Endodermal cell (in vitro differentiated cells): ENCODE data around the gene SDC4. TPM values are rescaled to one million over a fixed set of nuclear protein-coding genes. Genes with fewer than 3 reads are reported as not detected.

ENCODE experiments used
- DNase-seq: peaks from one replicate; pipeline ENCODE4 v3.0.0-alpha.2; 2017
- H3K27ac ChIP-seq: 2 replicates; pipeline ENCODE4 v1.5.1; 2013; ENCODE audit warnings: mild to moderate bottlenecking, low read depth, low read length, moderate library complexity
- H3K27me3 ChIP-seq: 2 replicates; pipeline ENCODE4 v1.6.1; 2013; ENCODE audit warnings: mild to moderate bottlenecking, low read length, moderate library complexity; ENCODE audit not compliant: insufficient read depth, control insufficient read depth, poor library complexity, severe bottlenecking
- H3K36me3 ChIP-seq: 2 replicates; pipeline ENCODE4 v1.7.0; 2013; ENCODE audit warnings: mild to moderate bottlenecking, low read length, moderate library complexity; ENCODE audit not compliant: control insufficient read depth, insufficient read depth
- H3K4me1 ChIP-seq: one replicate; pipeline ENCODE4 v1.7.0; 2013; ENCODE audit warnings: low read length; ENCODE audit not compliant: control insufficient read depth, insufficient read depth
- H3K4me3 ChIP-seq: 2 replicates; pipeline ENCODE4 v1.5.1; 2013; ENCODE audit warnings: mild to moderate bottlenecking, low read length, moderate library complexity
- H3K9ac ChIP-seq: 2 replicates; pipeline ENCODE4 v1.6.1; 2013; ENCODE audit warnings: mild to moderate bottlenecking, low read length, moderate library complexity; ENCODE audit not compliant: poor library complexity, severe bottlenecking; ENCODE audit errors: extremely low read depth
- H3K9me3 ChIP-seq: 2 replicates; pipeline ENCODE4 v1.6.1; 2013; ENCODE audit warnings: mild to moderate bottlenecking, low read length, moderate library complexity; ENCODE audit not compliant: control insufficient read depth
- H3K27ac Mint-ChIP-seq: 2 replicates; pipeline ENCODE4 v1.8.0; 2020; ENCODE audit warnings: mixed read lengths
- H3K27me3 Mint-ChIP-seq: 2 replicates; pipeline ENCODE4 v1.8.0; 2021; ENCODE audit warnings: mild to moderate bottlenecking, mixed read lengths; ENCODE audit not compliant: insufficient read depth
- H3K36me3 Mint-ChIP-seq: 2 replicates; pipeline ENCODE4 v1.8.0; 2020; ENCODE audit warnings: low read depth, mixed read lengths
- H3K4me1 Mint-ChIP-seq: 2 replicates; pipeline ENCODE4 v1.8.0; 2020; ENCODE audit warnings: mixed read lengths
- H3K4me3 Mint-ChIP-seq: 2 replicates; pipeline ENCODE4 v1.8.0; 2020; ENCODE audit warnings: mild to moderate bottlenecking, moderate library complexity, mixed read lengths
- H3K9me3 Mint-ChIP-seq: 2 replicates; pipeline ENCODE4 v1.8.0; 2020; ENCODE audit warnings: mild to moderate bottlenecking, mixed read lengths
- whole genome bisulfite sequencing, 2 experiments: methylation state at CpG; one replicate each; pipeline versions ENCODE4 v1.1.5 to v1.1.7; 2013; ENCODE audit warnings: missing lambda C conversion rate in 2 of 2, mixed read lengths in 1 of 2; ENCODE audit not compliant: insufficient coverage in 1 of 2, insufficient read length in 1 of 2; 5-methylcytosine and 5-hydroxymethylcytosine counted together
- total RNA-seq, 2 donors: library from RNA; stranded (reverse); fragmentation: NEBNext Ultra II Directional in 1 of 2; extraction: Animal tissue kit (Norgen Biotek cat#: 25700) in 1 of 2; gene quantifications; 2 replicates in 1 of 2; 3 replicates in 1 of 2; pipeline ENCODE4 v1.2.1, GENCODE V29; 2021
- TF ChIP-seq, protein P1 (sequence below): fragments of 200-600 bp; sonication (generic); conservative IDR thresholded peaks from 2 replicates; pipeline ENCODE4 v1.5.0; 2021; ENCODE audit warnings: antibody characterized with exemption, mild to moderate bottlenecking

The SDC4 gene
- total RNA-seq, 2 donors from 2014 or later = 78.0 to 118 TPM

DNA sequence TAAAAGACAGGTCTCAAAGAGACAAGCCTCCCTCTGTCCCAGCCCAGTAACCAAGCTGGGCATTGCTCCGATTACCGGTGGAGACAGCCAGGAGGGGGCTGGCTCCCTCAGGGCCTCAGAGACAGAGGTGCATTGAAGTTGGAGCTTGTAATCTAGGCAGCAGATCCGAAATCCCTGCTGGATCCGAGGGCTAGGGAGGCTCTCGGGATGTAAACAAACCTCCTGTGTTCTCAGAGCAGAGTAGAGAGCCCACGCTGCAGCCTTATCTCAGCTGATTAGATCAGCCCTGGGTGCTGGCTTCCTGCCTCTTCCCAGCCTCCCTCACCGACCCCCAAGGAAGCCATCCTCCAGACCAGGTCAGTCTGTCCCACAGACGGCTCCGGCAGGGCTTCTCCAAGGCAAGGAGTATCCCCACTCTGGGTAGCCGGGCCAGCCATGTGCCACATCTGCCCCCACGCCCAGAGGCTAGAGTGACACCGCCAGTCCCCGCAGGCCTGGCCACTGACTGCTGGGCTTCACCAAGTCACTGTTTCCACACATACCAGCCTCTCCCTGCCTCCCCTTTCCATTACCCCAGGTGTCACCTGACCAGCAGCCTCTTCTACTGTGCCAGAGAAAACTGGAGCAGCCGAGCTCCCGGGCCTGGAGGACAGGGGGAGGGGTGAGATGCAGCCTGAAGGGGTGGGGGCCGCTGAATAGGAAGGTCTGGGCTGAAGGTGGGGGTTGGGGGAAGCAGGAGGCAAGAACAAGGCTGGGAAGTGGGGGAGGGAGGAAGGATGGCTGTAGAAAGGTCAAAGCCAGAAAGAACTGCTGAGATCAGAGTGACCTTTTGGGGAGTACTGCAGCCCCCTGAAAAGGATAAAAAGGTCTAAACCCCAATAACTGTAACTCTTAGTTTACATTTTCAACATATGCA is 6.0 kb downstream of the SDC4 start:
- Histone ChIP-seq H3K36me3 (peaks cover 13% of the 10 kb centered on the region), H3K4me1 (peaks cover 57% of the 10 kb centered on the region), H3K9ac (peak overlapping the region; percentile 75), H3K27me3 (no peaks in the 10 kb centered on the region), H3K9me3 (no peaks in the 10 kb centered on the region), H3K27ac (peak overlapping the region; percentile 68), H3K4me3 (peak overlapping the region; percentile 95)
- TF ChIP-seq, protein P1, sequence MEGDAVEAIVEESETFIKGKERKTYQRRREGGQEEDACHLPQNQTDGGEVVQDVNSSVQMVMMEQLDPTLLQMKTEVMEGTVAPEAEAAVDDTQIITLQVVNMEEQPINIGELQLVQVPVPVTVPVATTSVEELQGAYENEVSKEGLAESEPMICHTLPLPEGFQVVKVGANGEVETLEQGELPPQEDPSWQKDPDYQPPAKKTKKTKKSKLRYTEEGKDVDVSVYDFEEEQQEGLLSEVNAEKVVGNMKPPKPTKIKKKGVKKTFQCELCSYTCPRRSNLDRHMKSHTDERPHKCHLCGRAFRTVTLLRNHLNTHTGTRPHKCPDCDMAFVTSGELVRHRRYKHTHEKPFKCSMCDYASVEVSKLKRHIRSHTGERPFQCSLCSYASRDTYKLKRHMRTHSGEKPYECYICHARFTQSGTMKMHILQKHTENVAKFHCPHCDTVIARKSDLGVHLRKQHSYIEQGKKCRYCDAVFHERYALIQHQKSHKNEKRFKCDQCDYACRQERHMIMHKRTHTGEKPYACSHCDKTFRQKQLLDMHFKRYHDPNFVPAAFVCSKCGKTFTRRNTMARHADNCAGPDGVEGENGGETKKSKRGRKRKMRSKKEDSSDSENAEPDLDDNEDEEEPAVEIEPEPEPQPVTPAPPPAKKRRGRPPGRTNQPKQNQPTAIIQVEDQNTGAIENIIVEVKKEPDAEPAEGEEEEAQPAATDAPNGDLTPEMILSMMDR = no peak
- H3K27ac Mint-ChIP-seq = peak overlapping the region; percentile 97
- peak; percentile 89 for DNase-seq
- 0 to 4% methylated on average over 5 to 16 of the region's 16 CpGs for WGBS, 2 experiments
- peak overlapping the region; percentile 86 for H3K4me3 Mint-ChIP-seq
- H3K4me1 Mint-ChIP-seq = peaks cover 95% of the 10 kb centered on the region
- no peaks in the 10 kb centered on the region for H3K9me3 Mint-ChIP-seq
- H3K36me3 Mint-ChIP-seq = peaks cover 11% of the 10 kb centered on the region
- H3K27me3 Mint-ChIP-seq = no peaks in the 10 kb centered on the region

DNA sequence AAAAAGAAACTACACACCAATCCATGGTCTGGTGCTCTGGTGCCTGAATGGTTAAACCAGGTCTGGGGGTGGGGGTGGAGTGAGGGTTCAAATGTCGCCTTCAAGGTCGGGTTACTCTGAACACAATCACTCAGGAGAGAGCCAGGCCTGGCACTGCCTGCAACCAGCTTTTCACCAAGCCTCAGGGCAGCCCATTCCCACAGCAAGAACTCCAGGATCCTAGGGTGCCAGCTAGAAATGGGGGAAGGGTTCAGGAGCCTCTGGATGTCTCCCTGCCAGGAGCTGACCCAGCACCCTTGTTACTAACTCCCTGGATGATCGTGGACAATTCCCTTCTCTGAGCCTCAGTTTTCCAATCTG is 6.7 kb downstream of the SDC4 start:
- WGBS, 2 experiments = 7% methylated on average over 3 of the region's 3 CpGs; no CpG with 5 or more reads in 1 of the 2 experiments
- H3K4me3 Mint-ChIP-seq = peak overlapping the region; percentile 86
- H3K4me3 ChIP-seq = peak overlapping the region; percentile 95
- no peaks in the 10 kb centered on the region for H3K27me3 Mint-ChIP-seq
- H3K36me3 ChIP-seq = peaks cover 19% of the 10 kb centered on the region
- peaks cover 95% of the 10 kb centered on the region for H3K4me1 Mint-ChIP-seq
- H3K9me3 ChIP-seq = no peaks in the 10 kb centered on the region
- peak overlapping the region; percentile 75 for H3K9ac ChIP-seq
- peaks cover 60% of the 10 kb centered on the region for H3K4me1 ChIP-seq
- TF ChIP-seq, protein P1 = no peak
- no peaks in the 10 kb centered on the region for H3K27me3 ChIP-seq
- H3K27ac Mint-ChIP-seq = peak overlapping the region; percentile 97
- DNase-seq = peak; percentile 73
- H3K36me3 Mint-ChIP-seq = peaks cover 11% of the 10 kb centered on the region
- no peaks in the 10 kb centered on the region for H3K9me3 Mint-ChIP-seq
- peak overlapping the region; percentile 47 for H3K27ac ChIP-seq

- peak overlapping the region; percentile 86 for H3K4me3 Mint-ChIP-seq
- no peak overlapping the region for H3K27ac ChIP-seq
- peaks cover 56% of the 10 kb centered on the region for H3K4me1 ChIP-seq
- H3K9me3 ChIP-seq = no peaks in the 10 kb centered on the region
- TF ChIP-seq, protein P1 = no peak
- peak overlapping the region; percentile 97 for H3K27ac Mint-ChIP-seq
- 0% methylated on average over 1 of the region's 1 CpG; no CpG with 5 or more reads in 1 of the 2 experiments for WGBS, 2 experiments
- peaks cover 90% of the 10 kb centered on the region for H3K4me1 Mint-ChIP-seq
- H3K36me3 Mint-ChIP-seq = peaks cover 13% of the 10 kb centered on the region
- peaks cover 21% of the 10 kb centered on the region for H3K36me3 ChIP-seq
- peak overlapping the region; percentile 95 for H3K4me3 ChIP-seq
- no peaks in the 10 kb centered on the region for H3K9me3 Mint-ChIP-seq
- no peaks in the 10 kb centered on the region for H3K27me3 ChIP-seq
- no peaks in the 10 kb centered on the region for H3K27me3 Mint-ChIP-seq
- H3K9ac ChIP-seq = peak overlapping the region; percentile 75
- DNase-seq = peak; percentile 82
Observed at GRCh38 chr20:45340951-45341350, 7.3 kb downstream of the SDC4 start.
